Subcutaneous preadipocyte (primary cell): ENCODE data around the gene NAPB. TPM values are rescaled to one million over a fixed set of nuclear protein-coding genes. Genes with fewer than 3 reads are reported as not detected.

Experiments
- small RNA-seq: library from RNA; depleted of rRNA; stranded (forward); fragments of <200 nt; gene quantifications from one replicate; pipeline ENCODE3, GENCODE V24; 2012
- total RNA-seq: library from RNA; depleted of rRNA; stranded (reverse); fragments of >200 nt; gene quantifications from 2 replicates; pipeline ENCODE4 v1.2.3, GENCODE V29; 2012

The NAPB gene
- total RNA-seq, result 6.6 and 10.0 TPM in 2 replicates

GRCh38 chr20:23420943-23421931 is at the start of gene NAPB:
TSS of gene NAPB (minus strand) at chr20:23421488. CDS start at chr20:23421402, 86 bp downstream.

GRCh38 chr20:23452776-23453175 is 31.5 kb upstream of the NAPB start, which contains the start of gene CST11:
TSS of gene CST11 (minus strand) at chr20:23452876. CDS start at chr20:23452811, 65 bp downstream.

GRCh38 chr20:23361476-23362391 is 59.6 kb downstream of the NAPB start, which contains the start of gene GZF1:
TSS of gene GZF1 (plus strand) at chr20:23362182. CDS start at chr20:23364384, 2,202 bp downstream.

GRCh38 chr20:23350196-23350903 is 70.9 kb downstream of the NAPB start, which contains the start of gene NXT1:
TSS of gene NXT1 (plus strand) at chr20:23350791. CDS start at chr20:23354042, 3,251 bp downstream.

Small RNA genes within 50 kb of the gene (small RNA-seq; reads per million reads assigned to genes)
- not detected for gene RF00019
- gene RNA5SP479, result not detected

Other genes starting within 250 kb of the NAPB start
- gene NXT1, start 70.7 kb downstream of the NAPB start, total RNA-seq, result 22.0 and 29.5 TPM in 2 replicates
- 14.7 and 15.2 TPM in 2 replicates for gene GZF1, start 59.3 kb downstream of the NAPB start, total RNA-seq
- gene CSTL1, start 18.2 kb upstream of the NAPB start, total RNA-seq, result not detected in 2 replicates
- gene CST11, start 31.4 kb upstream of the NAPB start, total RNA-seq, result not detected in 2 replicates
- gene CST8, start 69.6 kb upstream of the NAPB start, total RNA-seq, result not detected in 2 replicates
- gene CST9L, start 147.0 kb upstream of the NAPB start, total RNA-seq, result not detected in 2 replicates
- gene CST9, start 184.4 kb upstream of the NAPB start, total RNA-seq, result not detected in 2 replicates
- 192 and 315 TPM in 2 replicates for gene CST3, start 216.5 kb upstream of the NAPB start, total RNA-seq